ENCODE results near the gene TPD52L1.

GRCh38 chr6:125121894-125122293 is 31.7 kb upstream of the TPD52L1 start:
- TF ChIP-seq CTCF (IDR thresholded peaks at IDR 0.05) (no peak), ZFX (IDR thresholded peaks at IDR 0.05; ENCODE audit: borderline replicate concordance) (no peak)

All from 22Rv1 (cell line).